Measurements from ENCODE around the gene SLIT3.

SLIT3 gene

GRCh38 chr5:168827636-168828035 is 473.3 kb downstream of the SLIT3 start:
- H3K4me3 Mint-ChIP-seq, result no peak overlapping the region
- no peak for DNase-seq
- H3K27me3 Mint-ChIP-seq (ENCODE audit: low read depth, poor library complexity), result peaks cover 22% of the 10 kb centered on the region
- H3K9me3 Mint-ChIP-seq, result no peaks in the 10 kb centered on the region
- no peak overlapping the region for H3K27ac Mint-ChIP-seq
- peaks cover 18% of the 10 kb centered on the region for H3K36me3 Mint-ChIP-seq (ENCODE audit: low read depth)
- no peak for TF ChIP-seq CTCF (IDR thresholded peaks at IDR 0.05)
- H3K4me1 Mint-ChIP-seq, result peaks cover 24% of the 10 kb centered on the region

- no peak for TF ChIP-seq CTCF (IDR thresholded peaks at IDR 0.05)
- no peaks in the 10 kb centered on the region for H3K9me3 Mint-ChIP-seq
- no peak overlapping the region for H3K27ac Mint-ChIP-seq
- peaks cover 22% of the 10 kb centered on the region for H3K27me3 Mint-ChIP-seq (ENCODE audit: low read depth, poor library complexity)
- no peak overlapping the region for H3K4me3 Mint-ChIP-seq
- peaks cover 21% of the 10 kb centered on the region for H3K36me3 Mint-ChIP-seq (ENCODE audit: low read depth)
- peaks cover 23% of the 10 kb centered on the region for H3K4me1 Mint-ChIP-seq
- DNase-seq, result no peak
These were observed 474.7 kb downstream of the SLIT3 start for GRCh38 chr5:168826246-168826725.

- H3K4me1 Mint-ChIP-seq, result peaks cover 47% of the 10 kb centered on the region
- no peaks in the 10 kb centered on the region for H3K9me3 Mint-ChIP-seq
- H3K27me3 Mint-ChIP-seq (ENCODE audit: low read depth, poor library complexity), result peaks cover 16% of the 10 kb centered on the region
- H3K36me3 Mint-ChIP-seq (ENCODE audit: low read depth), result peaks cover 21% of the 10 kb centered on the region
- TF ChIP-seq CTCF (IDR thresholded peaks at IDR 0.05), result no peak
- H3K27ac Mint-ChIP-seq, result no peak overlapping the region
- DNase-seq, result no peak
- no peak overlapping the region for H3K4me3 Mint-ChIP-seq
These were observed 478.1 kb downstream of the SLIT3 start for GRCh38 chr5:168822745-168823281.

GRCh38 chr5:168822248-168822744 is 478.6 kb downstream of the SLIT3 start:
- no peak for TF ChIP-seq CTCF (IDR thresholded peaks at IDR 0.05)
- no peak overlapping the region for H3K4me3 Mint-ChIP-seq
- H3K27ac Mint-ChIP-seq, result peak overlapping the region; percentile 81
- DNase-seq, result no peak
- peaks cover 49% of the 10 kb centered on the region for H3K4me1 Mint-ChIP-seq
- peaks cover 16% of the 10 kb centered on the region for H3K27me3 Mint-ChIP-seq (ENCODE audit: low read depth, poor library complexity)
- no peaks in the 10 kb centered on the region for H3K9me3 Mint-ChIP-seq
- H3K36me3 Mint-ChIP-seq (ENCODE audit: low read depth), result peaks cover 21% of the 10 kb centered on the region

- peaks cover 28% of the 10 kb centered on the region for H3K36me3 Mint-ChIP-seq (ENCODE audit: low read depth)
- no peak for TF ChIP-seq CTCF (IDR thresholded peaks at IDR 0.05)
- H3K27me3 Mint-ChIP-seq (ENCODE audit: low read depth, poor library complexity), result peaks cover 12% of the 10 kb centered on the region
- no peak for DNase-seq
- peak overlapping the region; percentile 37 for H3K4me3 Mint-ChIP-seq
- H3K9me3 Mint-ChIP-seq, result no peaks in the 10 kb centered on the region
- H3K27ac Mint-ChIP-seq, result peak overlapping the region; percentile 17
- peaks cover 49% of the 10 kb centered on the region for H3K4me1 Mint-ChIP-seq
These were observed 480.1 kb downstream of the SLIT3 start for GRCh38 chr5:168820874-168821273.

GRCh38 chr5:168819004-168819621 is 481.8 kb downstream of the SLIT3 start:
- peak; percentile 37 for DNase-seq
- Mint-ChIP-seq H3K4me3 (peak overlapping the region; percentile 21), H3K36me3 (ENCODE audit: low read depth) (peaks cover 34% of the 10 kb centered on the region)

More at GRCh38 chr5:168819004-168819621, 481.8 kb downstream of the SLIT3 start:
- Mint-ChIP-seq H3K4me1 (peaks cover 49% of the 10 kb centered on the region), H3K9me3 (no peaks in the 10 kb centered on the region), H3K27ac (peak overlapping the region; percentile 70), H3K27me3 (ENCODE audit: low read depth, poor library complexity) (peaks cover 7% of the 10 kb centered on the region)
- TF ChIP-seq CTCF (IDR thresholded peaks at IDR 0.05), result no peak

Measured in nephron progenitor cell (in vitro differentiated cells).